ENCODE measurements around the gene NR6A1.

Gene NR6A1

DNA sequence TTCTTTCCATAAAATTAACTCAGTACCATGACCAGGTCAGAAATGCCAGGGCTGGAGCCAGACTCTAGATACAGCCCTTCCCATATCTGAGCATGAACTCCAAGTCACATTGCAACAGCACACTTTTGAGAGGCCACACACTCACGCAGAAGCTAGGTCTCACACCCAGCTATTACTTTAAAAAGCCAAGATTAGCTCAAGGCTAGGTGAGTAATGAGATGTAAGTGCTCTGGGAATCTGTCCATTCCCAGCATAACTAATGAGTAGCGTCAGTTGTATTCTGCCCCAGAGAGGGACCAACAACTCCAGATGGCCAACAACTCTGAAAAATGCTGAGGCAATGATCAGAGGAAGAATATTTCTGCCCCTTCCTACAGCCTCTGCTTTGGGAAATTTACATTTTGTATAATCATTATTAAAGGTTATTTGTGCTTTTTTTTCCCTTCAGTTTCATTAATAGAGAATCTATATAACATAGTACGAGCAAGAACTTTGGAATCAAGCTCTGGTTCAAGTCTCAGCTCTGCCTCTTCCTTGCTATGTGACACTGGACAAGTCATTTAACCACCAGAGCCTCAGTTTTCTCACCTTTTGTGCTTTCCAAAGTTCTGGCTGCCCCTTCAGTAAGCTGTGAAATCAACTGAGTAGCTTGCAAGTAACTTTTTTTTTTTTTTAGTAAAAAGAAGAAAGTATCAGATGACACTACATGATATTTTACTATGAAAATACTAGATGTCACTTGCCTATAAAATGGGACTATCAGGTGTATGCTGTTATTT, 118.3 kb downstream of the NR6A1 start:
- Histone ChIP-seq H3K9me3 (no peaks in the 10 kb centered on the region), H3K36me3 (no peaks in the 10 kb centered on the region), H3K4me3 (ENCODE audit: low read depth, low read length) (no peak overlapping the region), H3K27me3 (no peaks in the 10 kb centered on the region), H3K4me1 (peaks cover 3% of the 10 kb centered on the region)
- no peak for DNase-seq
- TF ChIP-seq, protein P1, sequence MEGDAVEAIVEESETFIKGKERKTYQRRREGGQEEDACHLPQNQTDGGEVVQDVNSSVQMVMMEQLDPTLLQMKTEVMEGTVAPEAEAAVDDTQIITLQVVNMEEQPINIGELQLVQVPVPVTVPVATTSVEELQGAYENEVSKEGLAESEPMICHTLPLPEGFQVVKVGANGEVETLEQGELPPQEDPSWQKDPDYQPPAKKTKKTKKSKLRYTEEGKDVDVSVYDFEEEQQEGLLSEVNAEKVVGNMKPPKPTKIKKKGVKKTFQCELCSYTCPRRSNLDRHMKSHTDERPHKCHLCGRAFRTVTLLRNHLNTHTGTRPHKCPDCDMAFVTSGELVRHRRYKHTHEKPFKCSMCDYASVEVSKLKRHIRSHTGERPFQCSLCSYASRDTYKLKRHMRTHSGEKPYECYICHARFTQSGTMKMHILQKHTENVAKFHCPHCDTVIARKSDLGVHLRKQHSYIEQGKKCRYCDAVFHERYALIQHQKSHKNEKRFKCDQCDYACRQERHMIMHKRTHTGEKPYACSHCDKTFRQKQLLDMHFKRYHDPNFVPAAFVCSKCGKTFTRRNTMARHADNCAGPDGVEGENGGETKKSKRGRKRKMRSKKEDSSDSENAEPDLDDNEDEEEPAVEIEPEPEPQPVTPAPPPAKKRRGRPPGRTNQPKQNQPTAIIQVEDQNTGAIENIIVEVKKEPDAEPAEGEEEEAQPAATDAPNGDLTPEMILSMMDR (IDR thresholded peaks at IDR 0.05; ENCODE audit: low read depth, low read length), result no peak

DNA sequence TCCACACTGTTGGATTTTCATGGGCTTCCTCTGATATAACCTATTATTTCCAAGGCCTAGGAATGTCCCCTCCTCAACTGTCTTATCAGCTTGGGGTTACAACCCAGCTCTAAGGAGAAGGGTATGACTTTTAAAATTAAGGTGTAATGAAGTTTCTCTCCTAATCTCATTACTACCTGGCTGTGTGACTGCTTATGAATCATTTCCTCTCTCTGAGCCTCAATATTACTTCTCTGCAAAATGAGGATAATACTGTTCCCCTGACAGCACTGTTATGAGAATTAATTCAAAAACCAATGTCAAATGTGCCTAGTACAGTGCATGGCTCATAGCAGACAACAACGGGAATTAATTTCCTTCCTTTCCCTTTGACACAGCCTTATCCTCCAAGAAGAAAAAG, 118.9 kb downstream of the NR6A1 start:
- H3K4me3 ChIP-seq (ENCODE audit: low read depth, low read length), result no peak overlapping the region
- TF ChIP-seq, protein P1 (IDR thresholded peaks at IDR 0.05; ENCODE audit: low read depth, low read length), result no peak
- no peak for DNase-seq
- H3K9me3 ChIP-seq, result no peaks in the 10 kb centered on the region
- H3K36me3 ChIP-seq, result no peaks in the 10 kb centered on the region
- H3K27me3 ChIP-seq, result no peaks in the 10 kb centered on the region
- no peaks in the 10 kb centered on the region; the same call in 1 of the 2 replicates for H3K4me1 ChIP-seq

DNA sequence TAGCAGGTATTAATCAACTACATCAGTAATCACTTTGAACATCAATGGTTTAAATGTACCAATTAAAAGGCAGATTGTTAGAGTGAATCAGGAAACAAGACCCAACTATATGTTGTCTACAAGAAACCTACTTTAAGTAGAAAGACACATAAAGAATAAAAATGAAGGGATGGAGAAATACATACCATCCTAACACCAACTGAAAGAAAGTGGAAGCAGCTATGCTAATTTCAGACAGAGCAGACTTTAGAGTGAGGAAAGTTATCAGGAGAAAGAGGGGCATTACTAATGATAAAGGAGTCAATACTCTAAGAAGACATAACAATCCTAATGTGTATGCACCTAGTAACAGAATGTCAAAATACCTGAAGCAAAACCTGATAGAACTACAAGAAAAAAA, 125.8 kb downstream of the NR6A1 start:
- TF ChIP-seq, protein P1 (IDR thresholded peaks at IDR 0.05; ENCODE audit: low read depth, low read length), result no peak
- DNase-seq, result no peak
- H3K9me3 ChIP-seq, result no peaks in the 10 kb centered on the region
- H3K27me3 ChIP-seq, result no peaks in the 10 kb centered on the region
- no peak overlapping the region for H3K4me3 ChIP-seq (ENCODE audit: low read depth, low read length)
- no peaks in the 10 kb centered on the region for H3K4me1 ChIP-seq
- no peaks in the 10 kb centered on the region for H3K36me3 ChIP-seq

DNA sequence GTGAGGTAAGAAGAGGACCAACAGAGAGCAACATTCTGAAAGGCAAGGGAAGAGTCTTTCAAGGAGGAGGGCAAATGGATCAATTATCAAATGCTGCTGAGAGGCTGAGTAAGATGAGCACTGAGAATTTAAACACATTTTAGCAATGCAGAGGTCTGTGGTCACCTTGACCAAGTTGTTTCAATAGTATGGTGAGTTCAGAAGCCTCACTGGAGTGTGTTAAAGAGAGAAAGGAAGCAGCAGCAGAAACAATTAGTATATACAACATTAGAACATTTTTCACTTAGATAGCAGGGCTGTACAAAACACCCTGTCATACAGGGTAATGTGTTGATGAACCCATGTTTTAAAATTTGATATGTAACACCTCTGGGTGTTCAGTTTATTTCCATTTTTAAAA, 131.5 kb downstream of the NR6A1 start:
- Histone ChIP-seq H3K9me3 (no peaks in the 10 kb centered on the region), H3K4me3 (ENCODE audit: low read depth, low read length) (no peak overlapping the region), H3K36me3 (no peaks in the 10 kb centered on the region), H3K27me3 (no peaks in the 10 kb centered on the region), H3K4me1 (no peaks in the 10 kb centered on the region)
- DNase-seq, result no peak
- TF ChIP-seq, protein P1 (IDR thresholded peaks at IDR 0.05; ENCODE audit: low read depth, low read length), result no peak

DNA sequence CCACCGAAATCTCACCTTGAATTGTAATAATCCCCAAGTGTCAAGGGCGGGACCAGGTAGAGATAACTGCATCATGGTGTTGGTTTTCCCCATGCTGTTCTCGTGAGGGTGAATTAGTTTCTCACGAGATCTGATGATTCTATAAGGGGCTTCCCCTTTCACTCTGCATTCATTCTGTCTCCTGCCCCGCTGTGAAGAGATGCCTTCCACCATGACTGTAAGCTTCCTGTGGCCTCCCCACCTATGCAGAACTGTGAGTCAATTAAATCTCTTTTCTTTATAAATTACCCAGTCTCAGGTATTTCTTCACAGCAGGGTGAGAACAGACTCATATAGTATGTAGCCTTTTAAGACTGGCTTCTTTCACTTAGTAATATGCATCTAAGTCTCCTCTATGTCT, 135.8 kb downstream of the NR6A1 start:
- Histone ChIP-seq H3K9me3 (no peaks in the 10 kb centered on the region), H3K4me3 (ENCODE audit: low read depth, low read length) (no peak overlapping the region), H3K4me1 (peaks cover 4% of the 10 kb centered on the region; the same call in 1 of the 2 replicates), H3K27me3 (no peaks in the 10 kb centered on the region), H3K36me3 (no peaks in the 10 kb centered on the region)
- TF ChIP-seq, protein P1 (IDR thresholded peaks at IDR 0.05; ENCODE audit: low read depth, low read length), result no peak
- no peak for DNase-seq

DNA sequence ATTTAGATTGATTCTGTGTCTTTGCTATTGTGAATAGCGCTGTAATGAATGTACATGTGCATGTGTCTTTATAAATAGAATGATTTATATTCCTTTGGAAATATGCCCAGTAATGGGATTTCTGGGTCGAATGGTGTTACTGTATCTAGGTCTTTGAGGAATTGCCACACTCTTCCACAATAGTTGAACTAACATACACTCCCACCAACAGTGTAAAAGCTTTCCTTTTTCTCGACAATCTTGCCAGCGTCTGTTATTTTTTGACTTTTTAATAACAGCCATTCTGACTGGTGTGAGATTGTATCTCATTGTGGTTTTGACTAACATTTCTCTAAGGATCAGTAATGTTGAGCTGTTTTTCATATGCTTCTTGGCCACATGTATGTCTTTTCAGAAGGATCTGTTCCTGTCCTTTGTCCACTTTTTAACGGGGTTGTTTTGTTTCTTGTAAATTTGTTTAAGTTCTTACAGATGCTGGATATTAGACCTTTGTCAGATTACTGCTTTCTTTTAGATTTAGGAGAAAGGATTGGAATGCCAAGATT, 139.0 kb downstream of the NR6A1 start:
- Histone ChIP-seq H3K4me1 (peaks cover 4% of the 10 kb centered on the region; the same call in 1 of the 2 replicates), H3K27me3 (no peaks in the 10 kb centered on the region), H3K9me3 (no peaks in the 10 kb centered on the region), H3K36me3 (no peaks in the 10 kb centered on the region), H3K4me3 (ENCODE audit: low read depth, low read length) (no peak overlapping the region)
- DNase-seq, result no peak
- TF ChIP-seq, protein P1 (IDR thresholded peaks at IDR 0.05; ENCODE audit: low read depth, low read length), result no peak
